ENCODE data around the gene UQCRQ. TPM values are rescaled to one million over a fixed set of nuclear protein-coding genes. Genes with fewer than 3 reads are reported as not detected.

UQCRQ gene
- 125 and 144 TPM in 2 replicates for total RNA-seq (2014; rRNA removed)
- 848 TPM for polyA plus RNA-seq (2012)

DNA sequence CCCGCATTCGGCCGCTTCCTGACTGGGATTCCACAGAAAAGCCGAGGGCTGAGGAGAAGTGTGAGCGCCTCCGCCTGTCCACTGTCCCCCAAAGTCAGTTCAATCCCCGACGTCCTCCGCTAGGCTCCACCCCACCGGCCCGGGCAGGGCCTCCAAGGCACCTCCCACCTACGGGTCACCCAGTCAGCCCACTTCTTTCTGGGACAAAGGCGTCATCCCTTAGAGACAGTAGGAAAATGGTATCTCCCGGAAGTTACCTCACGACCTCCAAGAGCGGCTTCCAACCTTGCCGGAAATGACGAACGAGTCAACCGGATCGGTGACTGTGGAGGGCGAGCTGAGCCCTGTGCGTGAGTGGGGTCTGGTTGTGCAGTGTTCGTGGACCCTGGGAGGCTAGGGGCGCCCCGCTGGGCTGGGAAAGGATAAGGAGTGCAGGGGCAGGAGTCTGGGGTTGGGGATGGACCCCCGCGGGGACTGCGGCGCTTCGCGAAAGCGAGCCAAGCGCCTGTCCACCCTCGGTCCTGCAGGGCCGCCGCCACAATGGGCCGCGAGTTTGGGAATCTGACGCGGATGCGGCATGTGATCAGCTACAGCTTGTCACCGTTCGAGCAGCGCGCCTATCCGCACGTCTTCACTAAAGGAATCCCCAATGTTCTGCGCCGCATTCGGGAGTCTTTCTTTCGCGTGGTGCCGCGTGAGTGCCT lies at the start of gene UQCRQ, which contains the start of gene GDF9:
Gene UQCRQ (plus strand): TSS at position 301 of the 704 bp plus-strand sequence. CDS start 240 bp downstream, at position 541.
Gene GDF9 (minus strand): TSS at position 128 of the 704 bp plus-strand sequence. CDS start 1,936 bp downstream, outside the sequence.
- DNase-seq (ENCODE audit: low read depth): peak; percentile 100

DNA sequence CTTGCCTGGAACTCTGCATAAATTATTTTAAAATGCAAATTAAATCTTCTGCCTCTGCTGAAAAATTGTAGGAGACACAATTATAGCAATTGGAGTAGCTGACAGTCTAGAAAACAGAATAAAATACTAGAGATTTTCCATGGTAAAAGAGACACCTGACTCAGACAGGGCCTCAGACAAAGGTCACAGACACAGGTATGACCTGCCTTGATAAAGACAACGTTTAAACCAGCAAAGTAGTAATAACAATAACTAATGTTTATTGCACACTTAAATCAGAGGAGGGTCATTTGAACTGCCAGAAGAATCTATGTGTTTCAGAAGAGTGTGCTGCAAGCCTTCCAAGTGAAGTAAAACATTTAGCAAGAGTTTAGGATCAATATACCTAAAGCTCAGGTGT lies 49.4 kb upstream of the UQCRQ start:
- no peak for DNase-seq (ENCODE audit: low read depth)

DNA sequence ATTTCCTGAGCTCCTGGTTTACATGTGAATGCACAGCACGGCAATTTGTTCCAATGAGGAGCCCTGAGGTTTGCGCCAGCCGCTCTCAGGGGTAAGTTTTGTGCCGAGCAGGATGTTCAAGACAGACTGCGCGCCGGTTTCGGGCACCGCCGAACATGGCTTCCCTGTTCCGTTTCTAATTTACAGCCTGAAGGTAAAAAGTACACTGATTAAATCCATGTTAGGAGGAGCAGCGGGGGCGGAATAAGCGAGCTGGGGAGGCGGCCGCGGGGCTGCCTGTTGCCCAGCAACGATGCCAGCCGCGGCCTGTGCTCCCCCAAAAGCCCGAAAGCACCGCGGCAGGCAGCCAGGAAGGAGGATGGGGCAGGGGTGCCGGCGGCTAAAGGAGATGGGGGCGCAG lies 47.0 kb upstream of the UQCRQ start:
- no peak for DNase-seq (ENCODE audit: low read depth)

DNA sequence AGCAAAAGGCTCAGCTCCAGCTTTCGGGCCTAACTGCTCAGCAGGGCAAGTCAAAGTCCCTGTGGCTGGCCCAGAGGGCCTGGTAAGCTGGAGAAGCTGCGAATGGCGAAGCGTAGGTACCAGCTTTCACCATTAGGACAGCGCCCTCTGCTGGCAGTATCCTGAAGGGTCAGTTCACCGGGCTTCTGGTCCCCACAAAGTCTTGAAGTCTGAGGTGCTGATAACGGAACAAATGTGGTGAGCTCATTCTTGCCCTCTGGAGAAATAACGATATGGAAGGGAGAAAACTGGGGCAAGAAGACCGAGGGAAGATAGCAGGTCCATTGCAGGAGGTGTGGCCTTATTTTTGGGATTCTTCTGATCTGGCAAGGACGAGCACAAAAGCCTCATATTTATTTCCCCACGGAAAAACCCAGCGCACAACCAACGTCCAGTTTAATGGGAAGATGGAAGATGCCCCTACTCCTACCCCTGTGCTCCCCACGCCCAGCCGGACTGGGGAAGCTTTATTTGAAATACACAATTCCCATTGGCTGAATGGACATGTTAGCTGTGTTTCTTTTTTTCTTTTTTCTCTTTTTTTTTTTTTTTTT lies 46.2 kb upstream of the UQCRQ start:
- peak; percentile 84 for DNase-seq (ENCODE audit: low read depth)

DNA sequence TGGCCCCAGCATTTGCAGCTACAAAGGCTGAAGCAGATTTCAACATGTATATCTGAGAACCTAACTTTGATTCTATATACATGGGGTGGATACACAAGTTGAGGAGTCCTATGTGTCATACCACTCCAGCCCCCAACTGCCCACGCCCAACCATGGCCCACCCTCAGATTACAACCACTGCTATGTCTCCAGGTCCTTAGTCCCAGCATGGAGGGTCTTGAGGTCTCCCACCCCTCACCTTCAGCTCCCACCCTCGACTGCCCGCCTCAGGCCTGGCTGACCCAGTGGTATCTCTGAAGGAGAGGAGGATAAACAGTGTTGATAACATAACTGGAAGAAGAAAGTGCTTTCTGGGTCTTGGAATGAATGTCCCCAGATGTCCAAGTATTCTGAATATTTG lies 45.1 kb upstream of the UQCRQ start:
- no peak for DNase-seq (ENCODE audit: low read depth)

DNA sequence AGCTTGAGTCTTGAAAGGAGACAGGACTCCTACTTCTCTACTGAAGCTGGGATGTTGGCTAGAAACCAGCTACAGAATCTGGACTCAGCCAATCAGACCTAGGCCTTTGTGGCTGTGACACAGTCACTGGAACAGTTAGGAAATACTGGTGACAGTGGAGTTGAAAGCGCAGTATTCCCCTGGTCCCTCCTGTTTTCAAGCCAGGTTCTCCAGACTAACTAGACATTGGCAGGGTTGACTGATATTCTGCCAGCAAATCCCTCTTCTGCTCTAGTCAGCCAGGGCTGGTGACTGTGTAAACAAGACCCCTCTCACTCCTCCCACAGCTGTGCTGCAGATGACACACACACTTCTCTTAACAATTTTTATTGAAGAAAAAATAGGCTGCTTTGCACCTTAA lies 44.7 kb upstream of the UQCRQ start:
- no peak for DNase-seq (ENCODE audit: low read depth)

DNA sequence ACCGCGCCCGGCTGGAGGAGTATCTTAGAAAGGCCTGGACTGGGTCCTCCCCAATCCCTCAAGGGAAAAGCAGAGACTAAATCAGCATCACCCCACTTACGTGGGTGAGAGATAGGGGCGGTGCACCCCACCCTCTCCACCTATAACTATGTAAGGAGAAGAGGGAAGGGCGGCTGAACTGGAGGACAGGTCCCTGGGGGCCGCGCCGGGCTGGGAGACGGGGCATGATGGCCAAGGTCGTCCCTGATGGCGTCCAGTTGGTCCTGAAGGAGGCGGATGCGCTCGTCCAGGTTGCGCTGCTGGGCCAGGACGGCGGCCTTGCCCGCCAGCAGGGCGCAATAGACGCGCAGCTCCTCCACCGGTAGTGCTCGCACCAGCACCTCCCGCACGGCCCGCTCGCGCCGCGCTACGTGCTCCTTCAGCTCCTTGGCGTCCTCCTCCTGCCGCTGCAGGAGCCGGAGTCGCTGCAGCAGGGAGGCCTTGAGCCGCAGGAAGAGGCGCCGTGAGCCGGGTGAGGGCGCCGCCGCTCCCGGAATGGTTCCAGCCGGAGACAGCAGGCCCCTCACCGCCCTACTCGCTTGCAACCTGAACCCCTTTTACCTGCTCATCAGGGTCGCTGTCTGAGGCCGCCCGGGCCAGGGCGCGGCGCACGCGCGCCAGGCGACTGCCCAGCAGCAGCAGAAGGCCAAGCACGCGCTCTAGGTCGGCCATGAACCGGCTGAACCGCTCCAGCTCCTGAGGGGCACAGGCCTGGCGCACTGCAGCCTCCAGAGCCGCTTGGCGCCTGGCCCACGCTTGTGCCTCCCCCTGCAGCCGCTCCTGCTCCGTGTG lies 43.6 kb upstream of the UQCRQ start:
- no peak for DNase-seq (ENCODE audit: low read depth)

DNA sequence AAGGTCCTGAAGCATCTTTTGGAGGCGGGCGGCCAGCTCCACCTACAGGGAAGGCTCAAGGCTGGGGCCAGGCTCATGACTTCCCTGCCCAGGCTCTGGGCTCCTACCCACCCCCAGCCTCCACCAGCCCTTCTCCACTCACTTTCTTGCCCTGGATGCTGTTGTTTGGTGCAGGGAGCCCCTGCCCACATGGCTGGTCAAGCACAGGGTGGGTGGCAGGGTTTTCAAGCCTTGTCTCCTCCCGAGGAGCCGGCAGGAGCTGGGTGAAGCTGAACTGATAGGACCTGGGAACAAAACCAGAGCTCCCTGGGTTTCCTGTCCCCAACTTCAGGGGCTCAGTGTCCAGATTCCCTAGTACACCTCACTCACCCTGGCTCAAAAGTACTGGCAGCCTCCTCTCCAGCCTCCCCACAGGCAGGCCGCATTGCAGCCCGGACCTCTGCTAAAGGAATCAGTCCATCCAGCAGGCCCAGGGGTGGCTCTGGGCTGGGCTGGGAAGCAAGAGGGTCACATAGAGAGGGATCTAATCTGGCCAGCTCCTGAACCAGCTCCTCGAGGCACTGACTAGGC lies 42.9 kb upstream of the UQCRQ start:
- DNase-seq (ENCODE audit: low read depth): no peak

DNA sequence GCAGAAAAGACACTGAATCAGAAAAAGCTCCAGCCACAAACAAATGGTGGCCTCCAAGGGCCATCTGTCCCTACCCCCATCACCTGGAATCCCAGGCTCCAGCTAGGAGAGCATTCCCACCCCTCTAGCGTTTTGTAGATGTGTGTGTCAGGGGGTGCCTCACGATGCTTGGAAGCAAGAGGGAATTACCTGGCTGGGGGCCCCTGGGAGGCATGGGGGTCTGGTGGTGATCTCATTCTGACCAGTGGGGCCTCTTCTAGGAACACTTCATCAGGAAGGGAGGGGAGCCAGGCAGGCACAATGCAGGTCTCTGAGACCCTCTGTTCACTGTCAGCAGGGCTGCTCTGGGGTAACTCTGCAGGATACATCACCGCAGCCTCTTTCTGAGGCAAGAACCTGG lies 42.0 kb upstream of the UQCRQ start:
- DNase-seq (ENCODE audit: low read depth): no peak

DNA sequence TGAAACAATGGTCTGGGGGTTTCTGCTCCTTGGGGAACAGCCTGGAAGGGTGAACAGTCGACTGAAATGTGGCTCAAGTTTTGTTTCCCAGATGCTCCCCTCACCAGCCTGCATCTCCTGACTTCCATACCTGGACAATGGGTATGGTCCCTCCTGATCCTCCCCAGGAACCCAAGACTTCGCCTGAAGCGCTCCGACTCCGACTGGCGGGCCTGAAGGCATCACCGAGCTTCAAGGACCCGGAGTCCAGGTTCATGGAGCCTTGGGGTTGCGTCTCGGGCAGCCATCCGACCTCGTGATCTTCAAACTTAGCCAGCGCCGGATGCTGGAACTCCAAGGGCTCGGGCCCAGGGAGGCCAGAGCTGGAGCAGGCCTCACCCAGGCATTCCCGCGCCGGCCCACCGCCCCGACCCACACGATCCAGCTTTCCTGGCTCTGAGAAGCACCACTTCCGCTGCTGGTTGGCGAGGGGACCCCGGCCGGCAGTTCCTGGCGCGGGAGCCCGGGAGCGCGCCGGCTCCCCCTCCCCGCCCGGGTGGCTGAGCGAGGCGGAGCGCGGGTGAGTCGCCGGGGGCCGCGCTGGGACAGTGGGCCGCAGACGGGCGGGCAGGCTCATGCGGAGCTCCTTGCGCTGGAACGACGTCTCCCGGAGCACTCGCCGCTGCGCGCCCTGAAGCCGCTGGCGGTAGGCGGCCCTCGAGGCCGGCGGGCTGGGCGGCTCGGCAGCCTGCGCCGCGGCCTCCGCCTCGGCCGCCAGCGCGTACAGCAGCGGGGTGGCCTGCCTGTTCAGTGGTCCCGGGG lies 41.2 kb upstream of the UQCRQ start:
- no peak for DNase-seq (ENCODE audit: low read depth)

DNA sequence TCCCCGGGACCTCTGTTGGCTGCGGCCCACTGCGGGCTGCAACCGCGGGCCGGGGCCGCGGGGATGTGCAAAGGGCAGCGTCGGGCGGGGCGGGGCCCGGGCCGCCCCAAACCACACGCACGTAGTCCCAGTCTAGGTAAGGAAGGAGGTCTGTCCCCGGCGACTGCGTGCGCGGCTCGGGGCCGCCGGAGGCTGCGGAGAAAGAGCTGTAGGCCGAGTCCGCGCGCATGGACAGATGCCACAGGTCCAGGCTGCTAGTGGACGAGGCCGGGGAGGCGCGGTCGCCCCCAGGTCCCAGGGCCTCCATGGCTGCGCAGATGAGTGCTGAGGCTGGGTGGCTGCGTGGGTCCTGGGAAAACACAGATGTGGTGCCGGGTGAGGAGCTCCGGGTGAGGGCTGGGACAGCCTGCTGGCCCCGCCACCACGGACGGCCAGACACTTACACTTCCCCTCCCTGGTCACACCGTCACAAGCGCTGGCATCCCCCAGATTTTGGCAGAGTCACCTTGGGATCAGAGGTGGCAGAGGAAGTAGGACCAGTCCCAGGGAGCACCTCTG lies 40.5 kb upstream of the UQCRQ start:
- DNase-seq (ENCODE audit: low read depth): no peak

DNA sequence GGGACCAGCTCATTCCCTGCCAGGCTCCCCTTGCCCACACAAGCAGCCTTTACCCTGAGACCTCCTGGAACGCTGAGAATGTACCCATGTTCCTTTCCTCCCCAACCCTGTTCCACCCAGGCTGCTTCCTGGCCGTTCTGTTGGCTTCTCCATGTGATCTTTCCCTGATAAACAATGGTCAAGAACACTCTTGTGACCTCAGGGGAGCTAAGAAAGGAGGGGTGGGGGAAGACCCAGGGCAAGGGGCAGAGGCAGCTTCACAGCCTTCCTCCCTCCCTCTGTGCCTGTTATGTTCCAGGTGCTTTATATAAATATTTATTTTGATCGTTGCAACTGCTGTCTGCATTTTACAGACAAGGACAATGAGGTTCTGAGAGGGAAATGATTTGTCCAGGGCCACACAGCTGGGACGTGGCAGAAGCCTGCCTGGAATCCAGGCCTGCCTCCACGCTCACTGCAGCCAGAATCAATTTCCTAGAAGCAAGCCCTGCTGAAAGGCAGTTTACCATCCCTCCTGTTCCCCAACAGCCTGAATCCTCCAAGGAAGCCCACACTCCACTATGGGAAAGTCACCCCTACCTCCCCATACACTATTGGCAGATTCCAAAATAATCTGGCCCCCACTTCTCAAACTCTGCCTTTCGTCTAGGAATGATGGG lies 39.9 kb upstream of the UQCRQ start:
- DNase-seq (ENCODE audit: low read depth): no peak

DNA sequence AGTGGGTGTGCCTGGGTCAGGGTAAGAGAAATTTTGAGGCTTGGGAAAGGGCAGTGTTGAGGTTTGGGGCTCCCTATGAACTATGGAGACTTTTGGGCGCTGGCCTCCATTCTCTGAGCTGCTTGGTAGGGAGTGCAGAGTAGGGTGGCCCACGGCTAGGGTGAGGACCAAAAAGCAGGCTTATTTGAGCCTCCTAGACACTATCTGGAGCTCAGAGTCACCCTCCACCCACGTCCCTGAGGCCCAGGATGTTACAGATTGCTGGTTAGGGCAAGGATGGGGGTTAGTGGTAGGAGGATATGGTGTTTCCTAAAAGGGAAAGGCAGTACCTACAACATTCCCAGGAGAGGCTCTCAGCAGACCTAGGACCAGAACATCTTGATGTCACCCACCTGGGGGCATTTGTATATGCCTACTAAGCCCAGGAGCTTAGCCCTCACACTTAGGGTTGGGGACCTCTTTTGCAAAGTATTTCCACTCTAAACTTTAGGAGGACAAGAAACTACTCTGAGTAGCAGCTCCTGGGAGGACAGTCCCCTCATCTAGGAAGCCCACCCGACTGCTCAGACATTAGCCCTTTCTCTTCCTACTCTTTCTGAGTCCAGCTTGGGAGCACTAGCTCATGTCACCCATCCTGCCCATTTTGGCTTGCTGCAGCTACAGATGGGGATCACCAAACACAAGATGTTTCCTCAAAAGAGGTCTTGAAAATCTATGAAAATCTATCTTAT lies 38.3 kb upstream of the UQCRQ start:
- no peak for DNase-seq (ENCODE audit: low read depth)

DNA sequence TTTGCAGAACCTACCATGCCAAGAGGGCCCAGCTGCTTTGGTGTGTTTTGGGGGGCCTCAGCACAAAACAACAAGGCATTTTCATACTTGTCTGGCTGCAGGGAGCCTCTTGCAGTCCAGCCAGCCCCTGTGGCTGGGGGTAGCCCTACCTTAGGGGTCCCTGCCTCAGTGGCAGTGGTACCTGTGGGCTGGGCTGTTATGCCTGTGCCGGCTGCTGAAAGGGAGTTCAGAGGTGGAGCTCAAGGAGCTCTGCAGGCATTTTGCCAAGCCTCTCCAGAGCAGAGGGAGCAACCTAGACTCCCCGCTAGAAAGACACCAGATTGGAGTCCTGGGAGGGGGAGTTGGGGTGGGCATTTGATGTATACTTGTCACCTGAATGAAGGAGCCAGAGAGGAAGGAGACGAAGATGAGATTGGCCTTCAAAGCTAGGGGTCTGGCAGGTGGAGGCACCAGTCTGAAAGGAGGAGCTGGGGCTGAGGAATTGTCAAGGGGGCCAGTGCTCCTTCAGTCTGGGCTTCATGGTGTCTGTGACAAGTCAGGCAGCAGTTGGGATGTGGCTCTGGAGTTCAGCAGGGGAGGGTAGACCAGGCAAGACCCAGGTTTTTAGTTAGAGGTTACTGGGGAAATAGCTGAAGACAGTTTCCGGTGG lies 37.5 kb upstream of the UQCRQ start:
- no peak for DNase-seq (ENCODE audit: low read depth)

DNA sequence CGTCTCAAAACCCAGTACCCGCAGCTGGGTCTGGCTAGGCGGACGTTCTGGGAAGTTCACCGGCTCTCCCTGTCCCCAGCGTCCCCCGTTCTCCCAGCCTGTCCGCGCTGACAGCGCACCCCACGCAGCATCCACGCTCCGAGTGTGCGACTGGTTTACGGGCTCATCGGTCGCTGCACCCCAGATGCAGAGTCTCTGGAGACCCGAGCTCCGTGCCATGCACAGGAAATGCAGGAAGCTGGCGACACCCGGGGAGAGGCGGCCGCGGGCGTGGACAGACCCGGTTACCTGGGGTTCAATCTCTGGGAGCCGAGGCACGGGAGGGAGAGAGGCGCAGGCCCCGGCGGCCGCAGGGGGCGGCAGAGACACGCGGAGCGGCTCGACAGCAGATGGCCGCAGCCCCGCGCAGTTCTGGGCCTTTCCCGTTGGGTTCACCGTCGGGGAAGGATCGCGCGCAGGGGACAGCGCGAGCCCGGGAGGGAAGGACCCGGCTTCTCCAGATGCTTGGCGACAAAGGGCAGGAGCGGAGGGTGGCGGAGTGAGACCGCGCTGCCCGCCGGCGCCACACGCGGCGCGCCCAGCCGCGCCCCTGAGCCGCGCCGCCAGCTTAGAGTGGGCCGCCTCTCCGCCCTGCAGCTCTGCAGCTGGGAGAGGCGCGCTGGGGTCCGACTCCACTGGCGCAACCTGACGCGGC lies 36.6 kb upstream of the UQCRQ start:
- DNase-seq (ENCODE audit: low read depth): peak; percentile 56

DNA sequence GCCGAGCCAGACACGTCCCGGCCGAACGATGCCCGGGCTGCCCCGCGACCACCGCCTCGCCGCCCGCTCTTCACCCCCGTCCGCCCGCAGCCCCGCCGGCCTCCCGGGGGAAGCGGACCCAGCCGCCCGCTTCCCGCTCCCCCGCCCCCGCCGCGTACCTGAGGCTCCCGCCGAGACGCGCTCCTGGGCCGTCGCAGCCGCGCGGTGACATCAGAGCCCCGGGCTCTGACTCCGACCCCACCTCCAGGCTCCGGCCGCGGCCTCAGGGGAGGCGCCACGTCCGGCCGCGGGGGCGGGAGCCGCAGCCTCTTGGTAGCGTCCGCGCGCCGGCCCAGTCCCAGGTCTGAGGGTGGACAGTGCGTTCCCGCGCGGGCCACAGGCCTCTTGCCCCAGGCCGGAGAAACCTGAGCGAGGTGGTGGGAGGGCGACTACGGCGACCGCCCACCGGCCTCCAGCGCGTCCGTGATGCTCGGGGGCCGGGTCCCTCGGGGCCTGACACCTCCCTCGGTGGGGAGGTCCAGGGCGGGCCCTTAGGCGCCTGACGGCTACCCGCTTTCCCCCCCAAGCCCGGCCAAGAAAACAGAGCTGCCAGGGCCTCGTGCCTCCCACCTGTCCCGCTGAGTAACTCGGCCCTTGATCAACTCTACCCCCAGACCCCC lies 35.9 kb upstream of the UQCRQ start, which contains the start of gene SHROOM1:
Gene SHROOM1 (minus strand): TSS at position 212 of the 659 bp plus-strand sequence. CDS start 4,507 bp downstream, outside the sequence.
- peak; percentile 40 for DNase-seq (ENCODE audit: low read depth)

DNA sequence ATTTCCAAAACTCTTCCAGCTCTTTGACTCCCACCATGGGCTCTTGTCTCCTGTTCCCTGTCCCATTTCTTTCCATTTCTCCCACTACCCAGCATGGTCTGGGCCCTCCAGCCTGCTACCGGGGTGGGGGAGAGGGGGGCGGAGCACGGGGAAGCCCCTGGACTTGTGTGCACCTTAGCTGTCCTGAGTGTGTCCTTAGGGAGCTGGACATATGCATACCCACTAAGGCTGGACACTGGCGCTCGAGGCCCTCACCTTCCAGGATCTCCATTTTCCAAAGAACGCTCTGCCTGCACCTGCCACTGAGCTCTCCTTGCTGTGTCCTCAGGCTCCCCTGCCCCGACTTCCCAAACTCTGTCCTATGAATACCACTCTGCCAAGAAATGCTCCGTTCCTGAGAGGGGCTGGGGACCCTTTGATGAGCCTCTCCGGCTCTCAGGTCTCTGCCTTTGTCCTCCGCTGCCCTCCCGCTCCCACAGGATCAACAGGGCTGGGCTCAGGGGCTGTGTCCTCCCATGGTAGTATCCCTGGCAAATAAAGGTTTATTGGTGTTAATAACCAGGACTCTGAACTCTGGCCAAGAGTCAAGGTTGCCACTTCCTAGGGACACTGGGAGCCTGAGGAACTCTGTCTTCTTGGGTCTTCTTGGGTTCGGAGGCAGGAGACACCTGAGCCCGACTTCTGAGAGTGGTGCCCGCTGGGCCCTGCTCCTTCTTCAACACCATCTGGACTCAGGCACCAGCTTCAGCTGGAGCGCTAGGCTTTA lies 35.2 kb upstream of the UQCRQ start:
- DNase-seq (ENCODE audit: low read depth): no peak

Measured in LHCN-M2 (cell line).